Measurements from ENCODE around the gene FOXC1. TPM values are rescaled to one million over a fixed set of nuclear protein-coding genes. Genes with fewer than 3 reads are reported as not detected.
A peak's percentile ranks its signal among the peaks of the same experiment; 100 is the strongest.

FOXC1 gene
- total and polyA plus RNA-seq, 2 donors (not counting 1 experiment from before 2014, with no cell fraction given) = 0.04 to 0.52 TPM

- intact Hi-C loops (cut with micrococcal nuclease) = loop anchor here (5.0 kb wide), 1 partner anchor 224 kb away; the partner anchor contains the start of gene FOXF2
- Mint-ChIP-seq H3K4me3 (no peak overlapping the region), H3K27me3 (peaks cover 56% of the 10 kb centered on the region), H3K4me1 (peaks cover 40% of the 10 kb centered on the region), H3K27ac (no peak overlapping the region), H3K9me3 (ENCODE audit: insufficient read depth) (no peaks in the 10 kb centered on the region)
- Histone ChIP-seq H3K27me3 (replicated peaks in 1 of 4; ENCODE audit: control extremely low read depth in 1 of 4, control insufficient read depth in 3 of 4, insufficient read depth in 4 of 4, low read length in 3 of 4) (peaks cover 0 to 74% (median 59%) of the 10 kb centered on the region in 4 experiments), H2AFZ (ENCODE audit: insufficient read depth, low read depth, low read length, poor library complexity, severe bottlenecking) (peak overlapping the region; percentile 54), H3K9ac (ENCODE audit: low read length) (no peak overlapping the region), H3K4me3 (ENCODE audit: control extremely low read depth in 1 of 5, extremely low read depth in 1 of 5, insufficient read depth in 1 of 5, low read depth in 2 of 5, low read length in 4 of 5) (no peak overlapping the region), H3K4me1 (ENCODE audit: control insufficient read depth in 2 of 2, insufficient read depth in 2 of 2, low read length in 2 of 2) (peaks cover 58 to 65% of the 10 kb centered on the region in 2 donors), H3K36me3 (replicated peaks in 1 of 2; ENCODE audit: control extremely low read depth in 1 of 2, control insufficient read depth in 1 of 2, extremely low read depth in 1 of 2, insufficient read depth in 2 of 2, low read length in 1 of 2) (no peaks in the 10 kb centered on the region), H3K4me2 (replicated peaks; ENCODE audit: low read depth, low read length, poor library complexity, severe bottlenecking) (peak overlapping the region; percentile 85), H3K9me3 (ENCODE audit: control extremely low read depth in 1 of 3, control insufficient read depth in 2 of 3, insufficient read depth in 1 of 3, low read length in 2 of 3) (peaks cover 0 to 57% (median 12%) of the 10 kb centered on the region in 3 donors), H4K20me1 (ENCODE audit: control insufficient read depth, insufficient read depth, low read length, poor library complexity, severe bottlenecking) (peaks cover 7% of the 10 kb centered on the region), H3K79me2 (ENCODE audit: control insufficient read depth, insufficient read depth, low read length) (no peaks in the 10 kb centered on the region), H3K27ac (ENCODE audit: low read length in 2 of 2) (no peak overlapping the region)
- WGBS (ENCODE audit: insufficient coverage) = 8% methylated on average over 35 of the region's 38 CpGs
- POLR2A ChIA-PET = no interaction called here
- no peak for DNase-seq
- TF ChIP-seq CTCF (IDR thresholded peaks at IDR 0.05) (no peak), EZH2 (IDR thresholded peaks at IDR 0.05; ENCODE audit: borderline replicate concordance, insufficient read depth, low read depth, low read length, poor library complexity, severe bottlenecking) (no peak)
- CTCF ChIA-PET = interaction anchor here (1.3 to 2.3 kb wide), 4 partner anchors 15 to 1023 kb away, joined by 4 to 8 read pairs (median 4); no protein-coding TSS in a partner anchor
- no peak for ATAC-seq (ENCODE audit: low read depth)
Observed at GRCh38 chr6:1611322-1611571, 1.5 kb downstream of the FOXC1 start.

- H3K9ac ChIP-seq (ENCODE audit: low read length) = peak overlapping the region; percentile 65
Observed at GRCh38 chr6:1611572-1612298, 2.0 kb downstream of the FOXC1 start.

More at GRCh38 chr6:1611572-1612298, 2.0 kb downstream of the FOXC1 start:
- CTCF ChIA-PET = interaction anchor here (1.0 to 2.3 kb wide), 5 partner anchors 16 to 1023 kb away, joined by 4 to 8 read pairs (median 4); no protein-coding TSS in a partner anchor
- peak overlapping the region; percentile 84 for H3K27ac Mint-ChIP-seq
- POLR2A ChIA-PET = no interaction called here
- peak overlapping the region; percentile 84 for H3K4me3 Mint-ChIP-seq
- Histone ChIP-seq H4K20me1 (ENCODE audit: control insufficient read depth, insufficient read depth, low read length, poor library complexity, severe bottlenecking) (peaks cover 7% of the 10 kb centered on the region), H3K36me3 (replicated peaks in 1 of 2; ENCODE audit: control extremely low read depth in 1 of 2, control insufficient read depth in 1 of 2, extremely low read depth in 1 of 2, insufficient read depth in 2 of 2, low read length in 1 of 2) (no peaks in the 10 kb centered on the region), H3K4me3 (ENCODE audit: control extremely low read depth in 1 of 5, extremely low read depth in 1 of 5, insufficient read depth in 1 of 5, low read depth in 2 of 5, low read length in 4 of 5) (peak overlapping the region; percentile 25 to 63 (median 45)), H3K4me1 (ENCODE audit: control insufficient read depth in 2 of 2, insufficient read depth in 2 of 2, low read length in 2 of 2) (peaks cover 54 to 60% of the 10 kb centered on the region in 2 donors), H3K4me2 (replicated peaks; ENCODE audit: low read depth, low read length, poor library complexity, severe bottlenecking) (peak overlapping the region; percentile 85), H3K79me2 (ENCODE audit: control insufficient read depth, insufficient read depth, low read length) (no peaks in the 10 kb centered on the region), H3K27ac (ENCODE audit: low read length in 2 of 2) (no peak overlapping the region), H2AFZ (ENCODE audit: insufficient read depth, low read depth, low read length, poor library complexity, severe bottlenecking) (peak overlapping the region; percentile 58), H3K27me3 (replicated peaks in 1 of 4; ENCODE audit: control extremely low read depth in 1 of 4, control insufficient read depth in 3 of 4, insufficient read depth in 4 of 4, low read length in 3 of 4) (peaks cover 0 to 73% (median 57%) of the 10 kb centered on the region in 4 experiments), H3K9me3 (ENCODE audit: control extremely low read depth in 1 of 3, control insufficient read depth in 2 of 3, insufficient read depth in 1 of 3, low read length in 2 of 3) (peaks cover 0 to 52% (median 10%) of the 10 kb centered on the region in 3 donors)
- TF ChIP-seq CTCF (IDR thresholded peaks at IDR 0.05) = no peak
- TF ChIP-seq EZH2 (IDR thresholded peaks at IDR 0.05; ENCODE audit: borderline replicate concordance, insufficient read depth, low read depth, low read length, poor library complexity, severe bottlenecking) = peak; percentile 98
- H3K9me3 Mint-ChIP-seq (ENCODE audit: insufficient read depth) = no peaks in the 10 kb centered on the region
- intact Hi-C loops (cut with micrococcal nuclease) = loop anchor here (5.0 kb wide), 1 partner anchor 224 kb away; the partner anchor contains the start of gene FOXF2
- H3K27me3 Mint-ChIP-seq = peaks cover 54% of the 10 kb centered on the region
- DNase-seq (peak; percentile 68), ATAC-seq (ENCODE audit: low read depth) (no peak)
- peaks cover 39% of the 10 kb centered on the region for H3K4me1 Mint-ChIP-seq
- 4% methylated on average over 59 of the region's 71 CpGs for WGBS (ENCODE audit: insufficient coverage)

Data from B cell (primary cell).